ENCODE measurements around the gene TMEM254.

GRCh38 chr10:80050752-80051151 lies 27.7 kb upstream of the TMEM254 start:
- TF ChIP-seq CTCF (conservative IDR thresholded peaks at IDR 0.05; ENCODE audit: low read length): no peak
- no peak for TF ChIP-seq EZH2phosphoT487 (IDR thresholded peaks at IDR 0.05; ENCODE audit: borderline replicate concordance)
